Neural cell (in vitro differentiated cells): Measurements from ENCODE around the gene DPF3.

Source experiments
- POLR2AphosphoS5 ChIP-seq: IDR thresholded peaks from 2 replicates; pipeline ENCODE4 v1.6.1; 2012
- RAD21 ChIP-seq: fragments of 450-650 bp; conservative IDR thresholded peaks from 2 replicates; pipeline ENCODE4 v1.6.1; 2014; ENCODE audit warnings: antibody characterized with exemption, mild to moderate bottlenecking, moderate library complexity

- TF ChIP-seq POLR2AphosphoS5 = no peak
- TF ChIP-seq RAD21 = no peak
These were observed 69.8 kb downstream of the DPF3 start for GRCh38 chr14:72824051-72824450.
